HG03280 (cell line): ENCODE measurements around the gene WDR20.
"Not testable (repeated sequence)": the region's sequence is repeated elsewhere in the genome, so short reads cannot be mapped to it uniquely, and the experiment has no call there.

Experiments
- ATAC-seq: cut with Tn5 transposase; IDR thresholded peaks from one replicate; pipeline ENCODE4 v1.9.1; 2021; ENCODE audit warnings: mild to moderate bottlenecking, moderate library complexity; ENCODE audit not compliant: unreplicated experiment

The WDR20 gene

DNA sequence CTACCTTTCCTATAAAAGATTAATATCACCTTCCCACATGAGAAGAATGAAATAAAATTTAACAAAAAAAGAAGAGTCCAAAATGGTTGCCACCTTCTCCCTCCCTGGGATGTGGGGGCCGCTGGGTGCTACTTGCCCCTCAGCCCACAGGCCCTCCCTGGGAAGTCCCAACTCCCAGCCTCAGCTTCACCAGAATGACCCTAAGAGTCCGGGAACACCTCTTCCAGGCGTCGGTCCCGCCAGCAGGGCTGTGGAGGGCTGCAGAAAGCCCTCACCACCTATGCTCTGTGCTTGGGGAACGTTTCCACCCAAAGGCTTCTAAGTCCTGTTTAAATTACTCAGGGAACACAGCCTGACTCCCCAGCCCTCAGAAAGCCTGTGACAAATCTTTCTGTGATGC lies 93.4 kb downstream of the WDR20 start:
- no peak for ATAC-seq

DNA sequence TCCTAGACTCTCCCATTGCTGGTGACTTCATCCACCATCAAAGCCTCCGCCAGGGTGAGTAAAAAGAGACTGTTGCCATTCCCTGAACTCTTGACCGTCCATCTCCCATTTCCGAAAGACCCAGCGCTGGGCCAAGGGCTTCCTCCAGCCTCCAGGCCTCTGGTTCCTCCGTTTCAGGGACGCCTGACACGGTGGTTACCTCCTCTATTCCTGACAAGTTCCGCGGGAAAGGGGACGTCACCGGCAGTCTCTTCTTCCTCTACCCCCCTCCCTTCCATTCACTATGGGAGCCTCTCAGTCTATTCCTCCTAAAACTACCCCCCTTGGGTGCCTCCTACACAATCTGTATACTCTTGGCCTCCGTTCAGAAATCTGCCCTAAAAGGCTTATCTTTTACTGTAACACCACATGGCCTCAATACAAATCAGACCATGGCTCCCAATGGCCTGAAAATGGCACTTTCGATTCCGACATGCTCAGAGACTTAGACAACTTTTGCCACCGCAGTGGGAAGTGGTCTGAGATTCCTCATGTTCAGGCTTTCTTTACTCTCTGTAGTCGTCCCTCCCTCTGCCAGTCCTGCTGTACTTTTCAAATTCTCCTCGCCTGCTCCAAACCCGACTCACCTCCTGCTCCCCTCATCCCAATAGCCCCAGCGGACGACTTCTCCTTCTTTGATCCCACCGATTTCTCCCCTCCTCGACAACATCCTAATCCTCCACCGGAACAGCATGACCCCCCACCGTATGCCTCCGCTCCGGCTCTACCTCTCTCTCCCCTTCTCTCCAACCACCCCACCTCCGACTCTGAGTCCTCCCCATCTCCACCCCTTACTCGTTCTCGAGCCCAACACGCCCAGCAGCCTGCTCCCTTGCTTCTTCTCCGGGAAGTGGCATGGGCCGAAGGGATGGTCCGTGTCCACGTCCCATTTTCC lies 94.9 kb downstream of the WDR20 start:
- no peak for ATAC-seq

DNA sequence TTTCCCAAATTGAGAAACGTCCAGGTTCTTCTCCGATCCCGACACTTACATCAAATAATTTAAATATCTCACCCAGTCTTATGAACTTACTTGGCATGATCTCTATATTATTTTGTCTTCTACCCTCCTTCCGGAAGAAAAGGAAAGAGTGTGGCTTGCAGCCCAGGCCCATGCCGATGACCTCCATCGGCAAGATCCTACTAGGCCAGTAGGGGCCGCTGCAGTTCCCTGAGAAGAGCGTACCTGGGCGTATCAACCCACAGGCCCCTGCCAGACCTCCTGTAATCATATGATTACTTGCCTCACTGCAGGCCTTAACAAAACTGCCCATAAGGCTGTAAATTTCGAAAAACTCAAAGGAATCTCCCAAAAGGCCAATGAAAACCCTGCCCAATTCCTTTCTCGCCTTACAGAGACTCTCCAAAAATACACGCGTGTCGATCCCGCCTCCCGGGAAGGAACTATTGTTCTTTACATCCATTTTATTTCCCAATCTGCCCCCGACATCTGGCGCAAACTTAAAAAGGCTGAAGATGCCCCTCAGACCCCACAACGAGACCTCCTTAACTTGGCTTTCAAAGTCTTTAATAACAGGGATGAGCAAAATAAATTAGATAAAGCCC lies 95.7 kb downstream of the WDR20 start:
- ATAC-seq = peak; percentile 66

DNA sequence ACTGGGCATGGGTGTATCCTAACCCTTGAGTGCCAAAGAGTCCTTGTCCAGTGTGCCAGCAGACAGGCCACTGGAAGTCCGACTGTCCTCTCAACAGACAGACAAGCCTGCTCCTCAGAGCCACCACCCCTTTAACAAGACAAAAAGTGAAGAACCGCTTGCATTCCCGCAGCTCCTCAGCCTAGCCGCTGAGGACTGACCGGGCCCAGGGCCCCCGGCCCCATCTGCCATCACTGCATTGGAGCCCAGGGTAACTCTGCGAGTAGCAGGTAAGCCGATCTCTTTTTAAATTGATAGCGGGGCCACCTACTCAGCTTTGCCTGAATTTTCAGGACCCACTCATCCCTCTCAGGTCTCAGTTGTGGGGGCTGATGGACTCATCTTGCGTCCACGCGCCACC lies 96.3 kb downstream of the WDR20 start:
- ATAC-seq = no peak

DNA sequence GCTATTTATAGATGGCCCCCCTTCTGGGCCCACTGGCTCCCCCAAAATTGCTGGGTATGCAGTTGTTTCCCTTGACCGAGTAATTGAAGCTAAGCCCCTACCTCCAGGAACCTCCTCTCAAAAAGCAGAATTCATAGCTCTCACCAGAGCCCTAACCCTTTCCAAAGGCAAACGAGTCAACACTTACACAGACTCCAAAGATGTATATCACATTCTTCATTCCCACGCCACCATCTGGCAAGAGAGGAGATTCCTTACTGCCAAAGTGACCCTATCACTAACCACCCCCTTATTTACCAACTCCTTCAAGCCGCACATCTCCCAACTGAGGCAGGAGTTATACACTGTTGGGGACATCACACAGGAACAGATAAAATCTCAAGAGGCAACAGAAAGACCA lies 98.4 kb downstream of the WDR20 start:
- ATAC-seq = no peak

DNA sequence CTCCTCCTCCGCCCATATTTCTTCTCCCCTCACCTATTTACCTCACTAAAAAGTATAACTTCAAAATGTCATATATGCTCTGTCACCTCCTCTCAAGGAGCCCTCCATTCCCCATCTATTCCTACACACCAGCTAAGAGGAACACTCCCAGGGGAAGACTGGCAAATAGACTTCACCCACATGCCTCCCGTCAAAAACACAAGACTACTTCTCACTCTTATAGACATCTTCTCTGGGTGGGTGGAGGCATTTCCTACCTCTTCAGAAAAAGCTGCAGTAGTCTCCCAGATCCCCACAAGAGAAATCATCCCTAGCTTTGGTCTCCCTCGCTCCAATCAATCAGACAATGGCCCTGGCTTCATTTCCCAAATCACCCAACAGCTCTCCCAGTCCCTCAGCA lies 99.1 kb downstream of the WDR20 start:
- ATAC-seq = no peak

DNA sequence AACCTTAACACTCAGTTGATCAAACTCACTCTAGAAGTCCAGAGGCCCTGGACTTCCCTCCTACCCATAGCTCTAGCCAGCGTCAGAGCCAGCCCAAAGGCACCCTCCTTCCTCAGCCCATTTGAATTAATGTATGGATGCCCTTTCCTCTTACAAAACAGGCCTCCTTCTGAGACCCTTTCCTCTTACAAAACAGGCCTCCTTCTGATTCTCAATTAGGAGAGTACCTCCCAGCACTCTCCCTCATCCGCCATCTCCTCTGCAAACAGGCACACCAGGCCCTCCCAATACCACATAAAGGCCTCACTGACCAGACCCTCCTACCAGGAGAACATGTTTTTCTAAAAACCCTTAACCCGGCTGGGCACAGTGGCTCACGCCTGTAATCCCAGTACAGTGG lies 99.5 kb downstream of the WDR20 start:
- ATAC-seq = no peak

DNA sequence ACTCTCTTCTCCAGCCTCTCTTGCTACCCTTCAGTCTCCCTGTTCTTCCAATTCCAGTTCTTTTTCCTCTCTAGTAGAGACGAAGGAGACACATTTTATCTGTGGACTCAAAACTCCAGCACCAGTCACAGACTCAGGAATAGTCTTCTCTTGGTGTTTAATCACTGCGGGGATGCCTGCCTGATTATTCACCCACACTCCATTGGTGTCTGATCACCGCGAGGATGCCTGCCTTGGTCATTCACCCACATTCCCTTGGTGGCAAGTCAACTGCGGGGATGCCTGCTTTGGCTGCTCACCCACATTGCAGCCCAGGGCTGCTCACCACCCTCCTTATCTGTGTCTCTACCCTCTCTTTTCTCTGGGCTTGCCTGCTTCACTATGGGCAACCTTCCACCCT lies 100.8 kb downstream of the WDR20 start:
- ATAC-seq = not testable (repeated sequence)

DNA sequence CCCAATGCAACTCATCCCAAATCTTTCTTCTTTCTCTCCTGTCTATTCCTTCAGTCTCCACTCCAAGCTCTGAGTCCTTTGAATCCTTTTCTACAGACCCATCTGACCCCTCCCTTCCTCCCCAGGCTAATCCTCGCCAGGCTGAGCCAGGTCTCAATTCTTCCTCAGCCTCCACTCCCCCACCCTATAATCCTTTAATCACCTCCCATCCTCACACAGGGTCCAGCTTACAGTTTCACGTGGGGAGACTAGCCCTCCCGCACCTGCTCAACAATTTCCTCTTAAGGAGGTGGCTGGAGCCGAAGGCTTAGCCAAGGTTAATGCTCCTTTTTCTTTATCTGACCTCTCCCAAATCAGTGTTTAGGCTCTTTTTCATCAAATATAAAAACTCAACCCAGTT lies 101.5 kb downstream of the WDR20 start:
- ATAC-seq = no peak

DNA sequence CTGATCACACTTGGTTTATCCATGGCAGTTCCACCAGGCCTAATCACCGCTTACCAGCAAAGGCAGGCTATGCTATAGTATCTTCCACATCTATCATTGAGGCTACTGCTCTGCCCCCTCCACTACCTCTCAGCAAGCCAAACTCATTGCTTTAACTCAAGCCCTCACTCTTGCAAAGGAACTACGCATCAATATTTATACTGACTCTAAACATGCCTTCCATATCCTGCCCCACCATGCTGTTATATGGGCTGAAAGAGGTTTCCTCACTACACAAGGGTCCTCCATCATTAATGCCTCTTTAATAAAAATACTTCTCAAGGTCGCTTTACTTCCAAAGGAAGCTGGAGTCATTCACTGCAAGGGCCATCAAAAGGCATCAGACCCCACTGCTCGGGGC lies 104.1 kb downstream of the WDR20 start:
- ATAC-seq = not testable (repeated sequence)

DNA sequence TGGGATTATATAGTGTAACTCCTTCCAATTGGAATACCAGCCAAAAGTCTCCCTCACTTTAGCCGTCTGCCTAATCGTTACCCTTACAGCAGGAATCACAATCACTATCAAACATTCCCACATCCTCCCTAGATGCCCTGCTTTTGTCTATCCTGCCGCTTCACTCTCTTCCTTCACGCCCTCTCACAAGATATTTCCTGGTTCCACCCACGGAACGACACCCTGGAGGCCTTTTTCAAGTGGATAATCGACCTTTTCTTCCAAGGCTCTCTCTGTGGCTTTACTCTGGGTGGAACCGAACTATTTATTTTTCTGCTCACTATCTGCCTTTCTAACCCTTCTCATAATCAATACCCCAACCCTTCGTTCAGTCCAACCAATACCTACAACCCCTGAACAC lies 106.4 kb downstream of the WDR20 start:
- no peak for ATAC-seq

DNA sequence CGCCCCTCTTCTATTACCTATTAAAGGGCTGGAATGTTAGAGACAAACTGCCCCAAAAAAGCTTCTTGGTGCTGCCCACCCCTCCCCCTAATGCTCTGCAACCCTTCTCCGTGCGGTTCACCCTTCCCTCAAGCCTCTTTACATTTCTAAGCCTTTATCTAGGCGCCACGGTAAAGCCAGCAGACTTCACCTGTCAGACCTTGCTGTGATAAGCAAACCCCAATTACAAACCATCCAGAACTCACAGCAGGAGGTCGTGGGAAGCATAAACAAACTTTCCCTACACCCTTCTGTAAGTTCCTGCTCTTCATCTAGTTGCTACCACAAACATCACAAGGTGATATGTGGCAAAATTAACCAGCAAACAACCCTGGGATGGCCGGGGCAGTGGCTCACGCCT lies 108.4 kb downstream of the WDR20 start:
- no peak for ATAC-seq

DNA sequence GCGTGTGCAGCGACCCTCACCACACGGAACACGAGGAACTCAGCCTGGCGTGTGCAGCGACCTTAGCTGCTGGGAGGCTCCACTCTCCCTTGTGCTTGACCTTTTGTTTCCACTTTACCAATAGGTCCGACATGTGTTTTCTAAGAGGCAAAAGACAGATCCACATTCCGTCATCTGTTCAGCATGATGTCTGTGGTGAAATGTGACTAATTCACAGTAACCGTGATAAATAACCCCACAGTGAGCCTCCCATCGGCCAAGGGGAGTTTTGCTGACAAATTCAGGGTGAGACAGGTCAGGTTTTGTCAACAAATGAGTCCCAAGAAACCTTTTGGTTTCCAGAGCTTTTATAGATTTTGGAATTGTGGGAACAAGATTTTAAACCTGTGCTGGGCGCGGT lies 109.3 kb downstream of the WDR20 start:
- ATAC-seq = no peak

DNA sequence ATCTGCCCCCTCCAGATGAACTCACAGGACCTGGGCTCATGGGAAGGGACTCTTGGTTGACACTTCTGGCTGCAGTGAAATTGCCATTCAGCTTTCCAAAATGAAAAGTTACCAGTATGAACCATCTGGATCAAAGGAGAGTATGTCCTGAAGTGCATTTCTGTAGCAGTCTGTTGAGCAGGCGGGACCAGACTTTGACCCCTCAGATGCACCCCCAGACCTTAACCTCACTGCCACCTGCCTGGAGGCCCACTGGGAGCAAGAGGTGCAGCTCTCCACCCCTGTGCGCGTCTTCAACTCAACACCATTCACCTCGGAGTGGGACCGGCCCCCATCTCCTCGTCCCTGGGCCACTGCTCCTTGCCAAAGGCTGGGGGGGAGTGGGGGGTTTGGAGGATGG lies 110.3 kb downstream of the WDR20 start:
- no peak for ATAC-seq

DNA sequence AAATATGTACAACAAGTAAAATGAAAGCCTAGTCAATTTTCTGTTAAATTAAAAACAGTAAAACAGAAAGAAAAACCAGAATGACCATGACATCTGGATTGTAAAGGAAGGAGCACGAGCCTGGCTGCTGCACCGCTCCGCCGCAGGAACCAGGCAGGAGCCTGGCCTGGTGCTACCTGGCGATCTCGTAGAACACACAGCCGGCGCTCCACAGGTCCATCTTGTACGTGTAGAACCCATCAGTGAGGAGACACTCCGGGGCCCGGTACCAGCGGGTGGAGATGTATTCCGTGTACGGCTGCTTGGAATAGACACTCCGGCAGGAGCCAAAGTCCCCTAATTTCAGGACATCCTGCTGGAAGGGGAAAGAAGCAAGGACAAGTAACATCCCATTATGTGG lies 110.9 kb downstream of the WDR20 start:
- no peak for ATAC-seq

DNA sequence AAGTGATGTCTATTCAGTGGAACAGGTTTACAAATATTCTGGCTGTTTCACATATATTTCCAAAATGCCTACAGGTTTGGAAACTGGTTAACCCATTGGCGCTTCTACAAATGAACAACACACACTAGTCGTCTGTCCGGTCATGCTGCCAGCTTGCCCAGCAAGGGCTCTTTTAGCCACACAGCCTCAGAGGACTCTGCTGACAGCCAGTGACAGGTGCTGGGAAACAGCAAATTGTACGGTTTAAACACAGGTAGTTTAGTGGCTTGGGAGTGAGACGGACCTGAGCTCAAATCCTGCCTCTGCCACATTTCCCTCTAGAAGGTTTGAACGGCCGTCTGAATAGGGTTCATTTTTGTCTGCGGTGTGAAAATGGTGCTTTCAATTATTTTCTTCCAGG lies 111.5 kb downstream of the WDR20 start:
- ATAC-seq = no peak

DNA sequence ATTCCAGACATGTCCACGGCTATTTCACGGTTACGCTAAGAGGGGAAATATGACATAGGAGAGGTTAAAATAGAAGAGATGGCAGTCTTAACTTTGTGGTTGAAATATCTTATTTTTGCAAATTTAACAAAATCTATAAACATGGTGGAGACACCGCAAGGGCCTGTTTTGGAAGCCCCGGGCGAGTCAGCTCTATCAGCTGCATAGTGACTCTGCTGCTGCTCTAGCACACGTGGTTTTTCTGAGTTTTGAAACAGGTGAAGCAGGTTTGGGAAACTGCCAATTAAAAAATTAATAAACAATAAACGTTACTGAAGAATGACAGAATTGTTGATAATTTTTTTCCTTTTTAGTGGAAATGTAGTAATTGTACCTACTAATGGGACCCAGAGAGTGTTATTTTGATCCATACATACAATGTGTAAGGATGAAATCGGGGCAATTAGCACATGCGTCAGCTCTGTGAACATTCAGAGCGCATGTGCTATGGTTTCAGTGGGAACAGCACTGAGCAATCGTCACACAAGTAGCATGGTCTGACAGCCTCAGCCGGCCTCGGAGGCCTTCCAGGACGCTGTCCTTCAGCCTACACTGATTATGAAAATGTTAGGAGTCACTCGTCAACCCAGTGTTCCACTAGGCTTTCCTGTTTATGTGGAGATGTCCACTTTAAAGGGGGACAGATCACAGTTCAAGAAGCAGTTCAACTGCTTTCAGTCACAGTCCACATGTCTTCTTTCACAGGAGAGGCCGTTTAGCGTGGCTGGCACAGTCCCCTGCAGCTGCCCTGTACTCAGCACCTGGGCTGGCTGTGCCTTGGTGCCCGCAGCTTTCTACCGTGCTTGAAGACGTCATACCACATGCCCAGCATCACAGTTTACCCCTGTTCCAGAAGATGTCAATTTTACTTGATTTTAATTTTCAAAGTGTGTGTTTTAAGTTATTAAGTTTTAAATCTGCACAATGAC lies 113.4 kb downstream of the WDR20 start:
- no peak for ATAC-seq

DNA sequence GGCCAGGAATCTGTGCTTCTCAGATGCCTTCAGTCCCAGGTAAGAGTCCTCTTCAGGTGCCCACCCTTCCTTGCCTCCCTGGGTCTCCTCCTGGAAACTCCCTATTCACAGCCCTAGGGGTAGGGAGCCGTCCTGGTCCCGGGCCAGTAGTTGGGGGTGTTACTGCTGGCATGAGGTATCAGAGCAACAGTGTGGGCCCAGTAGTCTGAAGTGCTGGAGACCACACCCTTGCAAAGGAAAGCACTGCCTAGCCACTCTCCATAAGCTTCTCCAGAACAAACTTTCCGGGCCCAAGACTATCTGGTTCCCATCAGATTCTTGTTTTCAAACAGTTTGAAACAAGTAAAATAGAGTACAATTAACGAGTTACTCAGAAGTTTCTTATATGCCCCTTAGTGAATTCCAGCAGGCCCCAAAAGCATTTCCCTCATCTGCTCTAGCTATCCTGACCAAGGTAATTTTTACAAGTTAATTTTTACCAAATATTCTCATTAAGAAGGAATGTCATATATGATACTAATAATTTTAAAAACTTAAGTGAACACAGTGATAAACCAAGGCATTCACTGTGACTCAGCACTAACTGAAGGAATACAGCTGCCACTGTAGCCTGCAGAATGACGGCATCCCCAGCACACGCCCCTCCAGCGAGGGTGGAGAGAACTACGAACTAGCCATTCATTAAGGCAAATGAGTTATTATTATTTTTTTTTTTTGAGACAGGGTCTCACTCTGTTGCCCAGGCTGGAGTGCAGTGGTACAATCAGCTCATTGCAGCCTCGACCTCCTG lies 115.9 kb downstream of the WDR20 start:
- no peak for ATAC-seq

DNA sequence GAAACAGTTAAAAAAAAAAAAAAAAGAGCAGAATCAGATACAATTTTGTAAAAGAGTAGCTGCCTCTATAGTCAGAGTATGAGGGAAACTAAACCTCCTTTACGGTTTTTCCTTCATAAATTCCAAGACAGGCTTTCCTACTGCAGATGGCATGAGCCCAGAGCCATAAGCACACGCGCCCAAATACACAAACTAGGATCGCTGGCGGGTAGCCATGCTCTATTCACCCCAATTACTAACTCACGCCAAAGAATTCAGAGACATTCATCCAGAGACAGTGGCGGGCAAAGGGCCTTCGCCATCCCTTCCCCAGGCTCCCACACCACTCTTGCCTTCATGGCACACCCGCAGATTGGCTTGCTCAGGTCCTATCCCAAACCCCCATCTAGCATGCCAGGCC lies 117.0 kb downstream of the WDR20 start:
- no peak for ATAC-seq

DNA sequence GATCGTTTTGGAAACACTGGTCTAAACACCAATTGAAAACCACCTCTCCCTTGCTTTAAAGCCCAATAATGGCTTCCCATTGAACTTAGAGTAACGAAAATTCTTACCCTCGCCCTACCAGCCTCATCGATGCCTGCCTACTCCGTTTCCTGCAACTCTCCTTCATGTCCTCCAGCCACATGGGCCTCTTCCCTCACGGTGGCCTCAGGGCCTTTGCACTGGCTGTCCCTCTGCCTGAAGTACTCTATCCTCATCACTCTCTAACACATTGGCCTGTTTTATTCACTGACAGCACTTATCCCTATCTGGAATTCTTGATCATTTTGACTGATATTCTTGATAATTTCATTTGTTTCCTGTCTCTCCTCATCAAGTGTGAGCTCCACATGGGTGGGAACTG lies 118.4 kb downstream of the WDR20 start:
- no peak for ATAC-seq
